ENCODE measurements around the gene CPXM2. TPM values are rescaled to one million over a fixed set of nuclear protein-coding genes. Genes with fewer than 3 reads are reported as not detected.

Gene CPXM2
- 4.9 and 9.2 TPM in 2 replicates for total RNA-seq

GRCh38 chr10:123891144-123892071 is at the start of gene CPXM2:
Gene CPXM2, minus strand, starts transcription at chr10:123891807. Its CDS starts 148 bp downstream, at chr10:123891659.
- DNase-seq (ENCODE audit: low read depth, low spot score), result no peak

- no peak for DNase-seq (ENCODE audit: low read depth, low spot score)
Observed at GRCh38 chr10:123939591-123939990, 48.0 kb upstream of the CPXM2 start.

GRCh38 chr10:123938890-123939289 is 47.3 kb upstream of the CPXM2 start:
- no peak for DNase-seq (ENCODE audit: low read depth, low spot score)

- no peak for DNase-seq (ENCODE audit: low read depth, low spot score)
Observed at GRCh38 chr10:123936426-123936825, 44.8 kb upstream of the CPXM2 start.

- no peak for DNase-seq (ENCODE audit: low read depth, low spot score)
Observed at GRCh38 chr10:123935680-123936079, 44.1 kb upstream of the CPXM2 start.

GRCh38 chr10:123934846-123935245 is 43.2 kb upstream of the CPXM2 start:
- DNase-seq (ENCODE audit: low read depth, low spot score), result no peak

GRCh38 chr10:123930340-123931001 is 38.9 kb upstream of the CPXM2 start:
- DNase-seq (ENCODE audit: low read depth, low spot score), result no peak

- no peak for DNase-seq (ENCODE audit: low read depth, low spot score)
Observed at GRCh38 chr10:123929791-123930190, 38.2 kb upstream of the CPXM2 start.

- no peak for DNase-seq (ENCODE audit: low read depth, low spot score)
Observed at GRCh38 chr10:123928427-123928826, 36.8 kb upstream of the CPXM2 start.

- DNase-seq (ENCODE audit: low read depth, low spot score), result no peak
Observed at GRCh38 chr10:123926401-123927264, 35.0 kb upstream of the CPXM2 start.

- DNase-seq (ENCODE audit: low read depth, low spot score), result no peak
Observed at GRCh38 chr10:123922126-123922525, 30.5 kb upstream of the CPXM2 start.

GRCh38 chr10:123916775-123917174 is 25.2 kb upstream of the CPXM2 start:
- no peak for DNase-seq (ENCODE audit: low read depth, low spot score)

- no peak for DNase-seq (ENCODE audit: low read depth, low spot score)
Observed at GRCh38 chr10:123913688-123914268, 22.2 kb upstream of the CPXM2 start.

- DNase-seq (ENCODE audit: low read depth, low spot score), result no peak
Observed at GRCh38 chr10:123912871-123913270, 21.3 kb upstream of the CPXM2 start.

GRCh38 chr10:123912466-123912865 is 20.9 kb upstream of the CPXM2 start:
- DNase-seq (ENCODE audit: low read depth, low spot score), result no peak

GRCh38 chr10:123911866-123912265 is 20.3 kb upstream of the CPXM2 start:
- DNase-seq (ENCODE audit: low read depth, low spot score), result no peak

- DNase-seq (ENCODE audit: low read depth, low spot score), result no peak
Observed at GRCh38 chr10:123909866-123910265, 18.3 kb upstream of the CPXM2 start.

- no peak for DNase-seq (ENCODE audit: low read depth, low spot score)
Observed at GRCh38 chr10:123909426-123909825, 17.8 kb upstream of the CPXM2 start.

- DNase-seq (ENCODE audit: low read depth, low spot score), result no peak
Observed at GRCh38 chr10:123908379-123908778, 16.8 kb upstream of the CPXM2 start.

GRCh38 chr10:123906884-123907652 is 15.5 kb upstream of the CPXM2 start:
- DNase-seq (ENCODE audit: low read depth, low spot score), result no peak

GRCh38 chr10:123906296-123906695 is 14.7 kb upstream of the CPXM2 start:
- DNase-seq (ENCODE audit: low read depth, low spot score), result no peak
